ENCODE results near the gene PPFIA2. TPM values are rescaled to one million over a fixed set of nuclear protein-coding genes. Genes with fewer than 3 reads are reported as not detected.

PPFIA2 gene
- total RNA-seq, result 0.57 TPM
- long read RNA-seq, partial matches to known transcripts, result 0 of 1 reads
- long read RNA-seq, other reads (novel, unspliced or antisense), result 1 of 1 reads

DNA sequence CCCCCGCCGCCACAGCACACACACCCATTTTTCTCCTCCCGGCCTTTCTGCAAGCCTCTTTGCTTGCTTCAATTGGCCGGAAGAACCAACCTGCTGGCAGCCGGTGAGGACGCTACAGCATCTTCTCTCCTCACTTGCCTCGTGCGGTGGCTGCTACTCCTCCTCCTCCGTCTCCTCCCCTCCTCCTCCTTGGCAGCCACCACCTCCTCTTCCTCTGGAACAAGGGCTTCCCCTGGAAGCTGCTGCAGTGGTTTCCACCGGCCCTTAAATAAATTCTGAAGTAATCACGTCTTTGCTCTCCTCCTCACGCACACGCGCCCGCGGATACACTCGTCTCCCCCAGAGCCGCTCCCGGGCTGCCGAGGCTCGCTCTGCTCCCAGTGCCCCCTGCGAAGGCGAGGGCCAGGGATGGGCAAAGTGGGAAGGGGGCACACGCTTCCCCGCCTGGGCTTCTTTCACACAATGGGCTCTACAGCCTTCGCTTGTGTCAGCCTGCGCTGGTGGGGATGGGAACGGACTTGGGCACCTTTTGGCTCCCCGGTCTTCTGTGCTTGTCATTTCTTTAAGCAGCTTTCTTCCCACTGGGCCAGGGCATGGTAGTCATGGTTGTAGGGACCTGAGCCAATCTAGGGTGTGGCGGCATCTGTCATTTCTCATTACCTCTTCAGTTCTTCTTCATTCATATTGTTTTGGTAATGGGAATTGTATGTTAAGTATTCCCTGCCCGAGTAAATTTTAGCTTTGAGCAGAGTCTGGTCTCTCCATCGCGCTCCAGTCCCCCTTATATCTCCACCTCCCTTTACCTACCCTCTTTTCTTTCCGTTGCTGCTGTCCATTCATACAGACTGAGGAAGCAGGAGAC is at the start of gene PPFIA2:
Gene PPFIA2, minus strand, starts transcription at position 161 of the 862 bp plus-strand sequence.
- intact Hi-C loops (cut with DNase I), result no loop called here
- no peak for DNase-seq (ENCODE audit: low spot score)

DNA sequence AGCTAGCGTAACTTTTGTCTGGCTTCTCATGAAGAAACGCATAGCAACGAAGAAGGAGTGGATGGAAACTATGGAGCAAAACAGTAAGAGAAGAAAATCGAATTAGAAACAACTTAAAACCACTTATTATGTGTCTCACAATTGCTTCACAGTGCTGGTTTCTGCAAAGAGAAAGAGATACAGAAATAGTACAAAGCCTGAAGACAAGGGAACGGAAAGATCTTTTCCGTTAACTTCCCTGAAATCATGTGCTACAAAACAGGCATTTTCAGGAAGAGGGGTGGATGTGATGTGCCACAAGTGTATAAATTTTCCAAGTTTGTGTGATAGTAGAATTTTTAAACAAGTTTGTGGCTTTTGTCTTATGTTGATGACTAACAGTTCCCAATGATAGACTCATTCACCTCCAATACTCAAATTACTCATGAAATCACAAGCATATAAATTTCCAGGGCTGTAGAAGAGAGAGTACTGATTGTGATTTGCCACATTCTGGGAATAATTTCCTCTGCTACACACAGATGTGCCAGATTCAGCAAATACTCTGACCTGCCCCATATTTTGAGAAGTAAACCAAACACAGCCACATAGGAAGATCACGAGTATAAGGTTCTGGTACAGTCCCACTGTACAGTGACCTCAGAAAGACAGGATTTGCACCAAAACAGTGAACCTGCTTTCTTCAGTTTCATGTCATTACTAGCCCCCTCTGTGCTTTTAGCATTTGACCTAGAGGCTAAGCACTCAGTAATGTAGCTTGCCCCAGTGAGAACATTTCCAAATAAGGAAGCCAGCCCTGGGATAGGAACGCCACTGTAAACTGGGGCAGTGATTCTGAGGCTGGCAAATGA is 41.4 kb upstream of the PPFIA2 start:
- no peak for DNase-seq (ENCODE audit: low spot score)
- intact Hi-C loops (cut with DNase I), result no loop called here

- intact Hi-C loops (cut with DNase I), result no loop called here
These were observed 39.1 kb upstream of the PPFIA2 start for GRCh38 chr12:81798294-81798693.

DNA sequence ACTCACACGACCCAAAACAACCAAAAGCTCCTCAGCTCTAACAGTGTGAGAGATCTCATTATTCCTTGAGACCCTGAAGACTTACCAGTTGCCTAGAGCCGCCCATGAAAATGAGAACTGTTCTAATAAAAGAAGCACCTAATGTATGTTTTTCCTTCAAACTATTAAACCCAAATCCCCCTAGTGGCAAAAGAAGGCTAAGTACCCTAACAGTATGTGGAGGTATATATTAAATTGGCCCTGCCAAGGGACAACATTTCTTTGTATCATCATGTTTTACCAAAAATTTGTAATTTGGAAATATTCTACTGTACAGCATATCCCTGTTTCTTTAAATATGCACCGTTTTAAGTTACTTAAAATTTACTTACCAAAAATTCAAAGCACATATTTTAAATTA is 38.0 kb upstream of the PPFIA2 start:
- no peak for DNase-seq (ENCODE audit: low spot score)
- intact Hi-C loops (cut with DNase I), result no loop called here

More at GRCh38 chr12:81798294-81798693, 39.1 kb upstream of the PPFIA2 start:
- no peak for DNase-seq (ENCODE audit: low spot score)

- DNase-seq (ENCODE audit: low spot score), result no peak
- intact Hi-C loops (cut with DNase I), result no loop called here
These were observed 33.5 kb upstream of the PPFIA2 start for GRCh38 chr12:81792666-81793065.

GRCh38 chr12:81779216-81779615 is 20.1 kb upstream of the PPFIA2 start:
- intact Hi-C loops (cut with DNase I), result no loop called here
- no peak for DNase-seq (ENCODE audit: low spot score)

DNA sequence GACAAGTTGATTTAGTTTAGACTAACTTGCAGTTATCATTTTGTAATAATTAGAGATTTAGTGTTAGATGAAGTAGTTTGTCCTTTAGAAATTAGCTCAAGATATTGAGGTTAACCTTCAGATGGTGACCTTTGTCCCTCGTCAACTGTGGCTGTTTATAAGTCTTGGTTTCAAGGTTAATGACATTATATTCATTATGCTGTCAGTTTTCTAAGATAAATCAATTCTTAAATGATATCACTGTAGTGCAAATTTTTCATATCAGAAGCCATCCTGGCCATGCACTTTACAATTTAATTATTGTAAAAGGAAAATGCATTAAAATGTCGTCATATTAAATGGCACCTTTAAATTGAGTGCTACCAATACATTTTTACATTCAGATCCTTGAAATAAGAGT is 19.6 kb upstream of the PPFIA2 start:
- DNase-seq (ENCODE audit: low spot score), result no peak
- intact Hi-C loops (cut with DNase I), result no loop called here

DNA sequence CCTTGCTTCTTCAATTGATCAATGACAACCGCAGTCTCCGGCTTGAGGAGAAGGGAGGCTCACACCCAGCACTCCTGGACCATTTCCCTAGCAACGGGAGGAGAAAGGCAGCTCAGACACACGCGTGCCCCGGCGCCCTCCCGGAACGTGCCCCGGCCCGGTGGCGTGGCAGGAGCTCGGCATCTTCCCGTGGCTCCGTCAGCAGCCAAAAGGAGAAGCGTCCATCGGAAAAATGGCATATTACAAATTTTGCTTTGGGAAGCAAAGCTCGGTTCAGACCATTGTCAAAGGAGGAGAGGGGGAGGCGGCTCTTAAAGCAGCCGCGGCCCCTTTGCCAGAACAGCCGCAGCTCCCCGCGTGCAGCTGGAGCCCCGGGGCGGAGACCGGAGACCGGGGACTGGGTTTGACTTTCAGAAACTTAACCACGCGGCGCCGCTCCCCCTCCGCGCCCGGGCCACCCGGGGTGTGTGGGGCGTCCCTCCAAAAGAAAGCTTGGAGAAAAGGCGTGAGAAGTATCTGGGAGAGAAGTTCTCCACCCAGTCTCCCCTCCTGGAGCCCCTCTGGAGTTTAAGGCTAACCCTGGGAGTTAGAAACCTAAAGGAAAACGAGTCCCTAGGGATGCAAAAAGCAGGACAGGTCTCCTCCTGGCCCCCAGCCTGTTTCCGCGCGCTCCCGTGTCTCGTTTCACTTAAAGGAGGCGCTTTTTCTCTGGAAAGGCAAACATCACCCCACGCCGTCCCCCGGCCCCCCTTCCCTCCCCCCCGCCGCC is 545 bp downstream of the PPFIA2 start:
- no peak for DNase-seq (ENCODE audit: low spot score)
- intact Hi-C loops (cut with DNase I), result no loop called here

DNA sequence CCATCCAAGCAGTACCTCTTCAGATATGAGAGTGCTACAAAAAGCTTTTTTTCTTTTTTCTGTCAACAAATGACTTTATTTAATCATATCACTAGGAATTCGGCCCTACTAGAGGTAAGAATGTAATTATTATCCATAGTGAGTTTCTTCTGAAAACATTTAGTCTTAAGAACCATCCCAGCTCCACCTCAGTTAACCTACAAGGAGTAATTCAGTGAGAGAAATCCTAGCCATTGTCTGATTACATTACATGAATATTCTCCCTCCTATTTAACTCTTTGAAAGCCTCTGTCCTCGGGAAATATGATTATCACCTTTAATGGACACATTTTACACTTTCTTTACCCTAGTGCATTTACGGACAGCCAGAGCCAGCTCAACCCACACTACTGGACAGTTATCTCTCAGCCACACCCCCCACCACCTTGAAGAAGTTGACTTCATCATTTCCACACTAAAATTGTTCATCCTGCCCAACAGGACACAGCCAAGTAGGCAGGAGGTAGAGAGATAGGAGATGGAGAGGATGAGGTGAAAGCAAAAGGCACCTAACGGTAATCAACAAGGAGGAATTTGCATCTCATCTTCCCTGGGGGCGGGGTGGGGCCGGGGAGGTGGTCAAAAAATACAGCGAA is 1.3 kb downstream of the PPFIA2 start:
- DNase-seq (ENCODE audit: low spot score), result no peak
- intact Hi-C loops (cut with DNase I), result no loop called here

- intact Hi-C loops (cut with DNase I), result no loop called here
- DNase-seq (ENCODE audit: low spot score), result no peak
These were observed 29.4 kb downstream of the PPFIA2 start for GRCh38 chr12:81729781-81730180.

GRCh38 chr12:81727391-81727790 is 31.8 kb downstream of the PPFIA2 start:
- DNase-seq (ENCODE audit: low spot score), result no peak
- intact Hi-C loops (cut with DNase I), result no loop called here

DNA sequence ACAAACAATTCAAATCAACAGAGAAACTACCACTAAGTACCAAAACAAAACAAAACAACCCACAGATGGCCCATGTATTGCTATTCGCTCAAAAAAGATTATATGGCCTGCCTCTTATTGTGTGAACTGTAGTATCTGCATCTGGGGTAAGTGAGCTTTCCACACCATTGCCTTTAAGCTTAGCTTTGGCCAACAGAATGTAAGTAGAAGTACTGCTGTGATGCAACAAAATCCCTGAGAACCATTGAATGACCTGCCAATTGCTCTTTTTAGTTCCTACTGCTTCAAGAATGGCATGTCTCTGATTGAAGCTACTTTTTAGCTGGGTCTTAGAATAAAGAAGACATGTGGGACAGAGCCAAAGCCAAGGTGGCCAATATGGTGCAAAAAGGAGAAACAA is 32.5 kb downstream of the PPFIA2 start:
- intact Hi-C loops (cut with DNase I), result no loop called here
- no peak for DNase-seq (ENCODE audit: low spot score)

GRCh38 chr12:81723361-81723760 is 35.8 kb downstream of the PPFIA2 start:
- intact Hi-C loops (cut with DNase I), result no loop called here
- no peak for DNase-seq (ENCODE audit: low spot score)

DNA sequence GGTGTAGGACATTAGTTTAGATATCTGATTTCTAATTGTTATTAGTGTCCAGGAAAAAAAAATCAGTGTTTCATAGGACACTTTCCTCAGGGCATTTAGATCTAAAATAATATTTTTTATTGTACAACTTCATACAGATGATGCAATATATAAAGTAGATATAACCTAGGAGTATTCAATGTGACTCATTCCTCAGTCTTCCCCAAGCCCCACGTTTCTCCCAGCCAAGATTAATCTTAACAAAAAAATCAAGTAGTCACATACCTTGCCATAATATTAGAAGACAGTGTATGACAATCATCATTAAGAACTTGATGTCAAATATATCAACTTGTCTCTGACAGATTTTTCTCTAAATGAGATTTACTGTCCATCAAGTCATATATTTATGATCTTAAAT is 37.1 kb downstream of the PPFIA2 start:
- DNase-seq (ENCODE audit: low spot score), result no peak
- intact Hi-C loops (cut with DNase I), result no loop called here

DNA sequence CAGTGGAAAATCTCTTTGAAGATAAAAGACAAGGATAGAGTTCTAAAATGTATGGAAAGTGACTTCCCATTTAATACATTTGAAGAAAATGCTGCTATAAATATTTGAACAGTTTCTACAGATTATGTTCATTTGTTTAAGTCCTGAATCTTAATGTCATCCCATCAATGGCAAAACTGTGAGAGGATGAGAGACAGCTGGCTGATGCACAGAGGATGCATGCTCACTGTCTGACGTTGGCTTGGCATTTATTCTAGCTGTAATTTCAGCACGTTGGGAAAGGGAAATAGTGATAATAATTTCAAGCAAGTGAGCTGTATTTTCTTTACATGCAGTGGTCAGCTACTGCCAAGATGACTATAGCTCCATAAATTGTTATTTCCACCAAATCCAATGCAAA is 40.5 kb downstream of the PPFIA2 start:
- no peak for DNase-seq (ENCODE audit: low spot score)
- intact Hi-C loops (cut with DNase I), result no loop called here

GRCh38 chr12:81712536-81712935 is 46.6 kb downstream of the PPFIA2 start:
- DNase-seq (ENCODE audit: low spot score), result no peak

GRCh38 chr12:81705586-81705985 is 53.6 kb downstream of the PPFIA2 start:
- intact Hi-C loops (cut with DNase I), result no loop called here
- DNase-seq (ENCODE audit: low spot score), result no peak

More at GRCh38 chr12:81712536-81712935, 46.6 kb downstream of the PPFIA2 start:
- intact Hi-C loops (cut with DNase I), result no loop called here

DNA sequence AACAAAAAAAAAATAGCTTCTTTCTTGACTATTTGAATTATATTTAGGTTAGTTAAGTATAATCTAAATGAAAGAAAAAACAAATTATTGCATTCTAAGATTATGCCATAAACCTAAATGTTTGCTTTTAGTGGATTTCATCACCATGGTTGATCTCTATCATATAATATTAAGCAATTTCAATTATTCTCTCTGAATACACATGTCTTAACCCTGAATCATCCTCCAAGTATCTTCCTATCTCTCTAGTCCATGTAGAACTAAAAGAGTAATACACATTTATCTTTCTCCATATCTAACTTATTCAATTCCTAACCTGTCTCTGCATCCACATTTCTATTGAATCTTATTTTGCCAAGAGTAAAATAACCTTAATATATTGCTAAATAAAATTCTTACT is 59.6 kb downstream of the PPFIA2 start:
- intact Hi-C loops (cut with DNase I), result no loop called here
- no peak for DNase-seq (ENCODE audit: low spot score)

DNA sequence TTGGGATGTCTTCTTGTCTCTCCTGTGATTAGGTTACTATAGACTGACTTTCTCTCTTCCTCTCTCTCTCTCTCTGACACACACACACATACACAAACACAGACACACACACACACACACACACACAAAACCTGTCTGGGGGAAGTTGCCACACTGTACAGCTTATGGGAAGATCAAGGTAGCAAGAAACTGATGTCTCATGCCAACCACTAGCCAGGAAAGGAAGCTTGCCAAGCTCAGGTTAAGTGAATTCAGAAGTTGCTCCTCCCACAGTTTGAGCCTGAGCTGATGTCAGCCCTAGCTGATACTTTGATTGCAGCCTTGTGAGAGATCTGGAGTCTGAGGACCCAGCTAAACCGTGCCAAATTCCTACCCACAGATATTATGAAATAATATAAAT is 67.1 kb downstream of the PPFIA2 start:
- intact Hi-C loops (cut with DNase I), result no loop called here
- no peak for DNase-seq (ENCODE audit: low spot score)
